SK-N-SH treated with all-trans-retinoic acid at 6 μM for 48 hours (cell line): ENCODE data around the gene METAP1D.

Experiments used
- ISL1 ChIP-seq: fragments of 250-450 bp; sonication (Bioruptor Pico); IDR thresholded peaks from 2 replicates; pipeline ENCODE4 v2.1.2; 2022; ENCODE audit warnings: mild to moderate bottlenecking, moderate library complexity
- ZNF565 ChIP-seq: fragments of 450-650 bp; formaldehyde crosslinking; conservative IDR thresholded peaks from 2 replicates; pipeline ENCODE4 v1.5.0; 2020; ENCODE audit warnings: low read depth, mild to moderate bottlenecking, moderate library complexity
- TF ChIP-seq, protein P1 (sequence below): fragments of 250-450 bp; sonication (Bioruptor Pico); IDR thresholded peaks from 2 replicates; pipeline ENCODE4 v1.5.0; 2020; ENCODE audit warnings: mild to moderate bottlenecking, moderate library complexity

DNA sequence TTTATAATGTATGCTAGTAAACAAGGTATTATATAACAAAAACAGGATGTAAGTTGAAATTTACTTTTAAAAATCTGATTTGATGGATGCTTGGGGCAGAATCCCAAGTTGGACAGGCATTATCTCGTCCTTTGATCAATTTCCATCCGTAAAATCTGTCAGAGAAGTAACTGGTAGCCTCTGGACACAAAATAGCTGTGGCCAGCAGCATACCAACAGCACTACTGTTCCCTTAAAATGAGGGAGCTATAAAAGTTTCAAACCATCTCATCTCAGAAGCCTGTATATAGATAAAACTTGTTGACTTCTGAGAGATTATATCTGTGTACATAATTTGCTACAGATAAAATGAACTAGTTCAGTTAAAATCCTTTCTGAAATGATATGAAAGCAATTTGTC is 14.7 kb upstream of the METAP1D start:
- TF ChIP-seq ISL1 (CRISPR knock-in tag) (no peak), ZNF565 (CRISPR knock-in tag) (no peak)
- TF ChIP-seq, protein P1, sequence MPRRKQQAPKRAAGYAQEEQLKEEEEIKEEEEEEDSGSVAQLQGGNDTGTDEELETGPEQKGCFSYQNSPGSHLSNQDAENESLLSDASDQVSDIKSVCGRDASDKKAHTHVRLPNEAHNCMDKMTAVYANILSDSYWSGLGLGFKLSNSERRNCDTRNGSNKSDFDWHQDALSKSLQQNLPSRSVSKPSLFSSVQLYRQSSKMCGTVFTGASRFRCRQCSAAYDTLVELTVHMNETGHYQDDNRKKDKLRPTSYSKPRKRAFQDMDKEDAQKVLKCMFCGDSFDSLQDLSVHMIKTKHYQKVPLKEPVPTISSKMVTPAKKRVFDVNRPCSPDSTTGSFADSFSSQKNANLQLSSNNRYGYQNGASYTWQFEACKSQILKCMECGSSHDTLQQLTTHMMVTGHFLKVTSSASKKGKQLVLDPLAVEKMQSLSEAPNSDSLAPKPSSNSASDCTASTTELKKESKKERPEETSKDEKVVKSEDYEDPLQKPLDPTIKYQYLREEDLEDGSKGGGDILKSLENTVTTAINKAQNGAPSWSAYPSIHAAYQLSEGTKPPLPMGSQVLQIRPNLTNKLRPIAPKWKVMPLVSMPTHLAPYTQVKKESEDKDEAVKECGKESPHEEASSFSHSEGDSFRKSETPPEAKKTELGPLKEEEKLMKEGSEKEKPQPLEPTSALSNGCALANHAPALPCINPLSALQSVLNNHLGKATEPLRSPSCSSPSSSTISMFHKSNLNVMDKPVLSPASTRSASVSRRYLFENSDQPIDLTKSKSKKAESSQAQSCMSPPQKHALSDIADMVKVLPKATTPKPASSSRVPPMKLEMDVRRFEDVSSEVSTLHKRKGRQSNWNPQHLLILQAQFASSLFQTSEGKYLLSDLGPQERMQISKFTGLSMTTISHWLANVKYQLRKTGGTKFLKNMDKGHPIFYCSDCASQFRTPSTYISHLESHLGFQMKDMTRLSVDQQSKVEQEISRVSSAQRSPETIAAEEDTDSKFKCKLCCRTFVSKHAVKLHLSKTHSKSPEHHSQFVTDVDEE (CRISPR knock-in tag), result no peak
